Measurements from ENCODE around the gene PPP1R3C.

The PPP1R3C gene

GRCh38 chr10:91602449-91602848, 30.4 kb downstream of the PPP1R3C start:
- no peak for DNase-seq

GRCh38 chr10:91601212-91601611, 31.7 kb downstream of the PPP1R3C start:
- no peak for DNase-seq

GRCh38 chr10:91598211-91598977, 34.5 kb downstream of the PPP1R3C start:
- DNase-seq: no peak

- peak in 23 of 56 donors; percentile 6 to 71 (median 28) for DNase-seq
These were observed 35.5 kb downstream of the PPP1R3C start for GRCh38 chr10:91597197-91597881.

GRCh38 chr10:91596825-91597196, 36.1 kb downstream of the PPP1R3C start:
- no peak for DNase-seq

- no peak for DNase-seq
These were observed 39.0 kb downstream of the PPP1R3C start for GRCh38 chr10:91593834-91594233.

GRCh38 chr10:91593366-91593765, 39.5 kb downstream of the PPP1R3C start:
- DNase-seq: no peak

- no peak for DNase-seq
These were observed 40.5 kb downstream of the PPP1R3C start for GRCh38 chr10:91592266-91592975.

- DNase-seq: no peak
These were observed 41.1 kb downstream of the PPP1R3C start for GRCh38 chr10:91591797-91592174.

GRCh38 chr10:91590904-91591796, 41.7 kb downstream of the PPP1R3C start:
- DNase-seq: no peak

- peak in 26 of 56 donors; percentile 3 to 61 (median 16) for DNase-seq
These were observed 42.5 kb downstream of the PPP1R3C start for GRCh38 chr10:91590142-91590903.

GRCh38 chr10:91589658-91590035, 43.2 kb downstream of the PPP1R3C start:
- DNase-seq: no peak

- DNase-seq: no peak
These were observed 43.7 kb downstream of the PPP1R3C start for GRCh38 chr10:91589015-91589657.

GRCh38 chr10:91587710-91588638, 44.9 kb downstream of the PPP1R3C start:
- DNase-seq: peak in 4 of 56 donors; percentile 4 to 12 (median 6)

GRCh38 chr10:91582153-91582554, 50.7 kb downstream of the PPP1R3C start:
- DNase-seq: no peak

- no peak for DNase-seq
These were observed 53.4 kb downstream of the PPP1R3C start for GRCh38 chr10:91579329-91579985.

All from amygdala (tissue), 56 donors.